ENCODE data around the gene STPG1.
A peak's percentile ranks its signal among the peaks of the same experiment; 100 is the strongest.

STPG1 gene

DNA sequence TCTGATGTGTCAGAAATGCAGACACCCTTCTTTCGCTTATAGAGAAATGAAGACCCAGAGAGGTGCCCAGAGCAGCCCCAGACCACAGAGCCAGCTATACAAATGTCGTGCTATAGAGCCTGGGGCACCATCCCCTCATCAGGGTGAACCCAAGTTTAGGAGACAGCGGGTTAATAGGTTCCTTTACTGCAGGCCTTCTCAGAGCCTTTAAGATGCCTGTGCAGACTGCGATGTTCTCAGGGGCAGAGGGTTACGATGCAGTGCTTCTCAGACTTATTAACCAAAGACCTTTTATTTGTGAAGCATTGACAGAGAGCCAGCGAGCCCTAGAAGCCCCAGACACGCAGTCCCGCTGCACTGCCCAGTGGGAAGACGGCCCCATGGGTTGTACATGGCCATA, 46.9 kb downstream of the STPG1 start:
- no peak for DNase-seq

DNA sequence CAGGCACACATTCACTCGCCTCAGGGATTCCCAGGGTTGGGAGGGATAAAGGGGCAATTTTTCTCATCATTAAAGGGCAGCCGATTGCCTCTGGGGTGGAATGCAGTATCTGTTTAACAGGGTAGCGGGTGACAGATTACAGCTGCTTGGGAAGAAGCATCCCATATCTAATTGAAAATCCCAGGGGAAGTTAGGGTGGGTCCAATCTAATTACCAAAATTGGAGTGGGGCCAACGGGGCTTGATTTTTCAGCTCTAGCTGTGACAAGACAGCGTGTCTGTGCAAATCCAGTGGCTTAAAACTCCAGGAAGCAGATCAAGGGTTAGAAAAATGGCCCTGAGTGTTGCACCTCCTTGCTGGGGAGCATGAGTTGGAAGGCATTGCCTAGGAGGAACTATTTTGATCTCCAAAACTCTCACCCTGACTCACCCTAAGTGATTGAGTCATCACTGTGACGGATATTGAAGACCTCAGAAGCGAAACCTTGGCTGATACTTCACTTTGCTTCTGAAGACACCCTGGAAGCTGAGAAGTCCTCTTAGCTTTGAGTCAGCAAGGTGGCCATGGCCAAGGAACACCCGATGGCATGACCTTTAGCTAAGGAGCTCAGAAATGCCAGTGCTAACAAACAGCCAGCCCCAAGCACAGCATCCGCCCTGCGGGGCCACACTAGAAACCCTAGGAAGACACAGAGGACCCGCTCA, 48.5 kb downstream of the STPG1 start:
- no peak for DNase-seq

DNA sequence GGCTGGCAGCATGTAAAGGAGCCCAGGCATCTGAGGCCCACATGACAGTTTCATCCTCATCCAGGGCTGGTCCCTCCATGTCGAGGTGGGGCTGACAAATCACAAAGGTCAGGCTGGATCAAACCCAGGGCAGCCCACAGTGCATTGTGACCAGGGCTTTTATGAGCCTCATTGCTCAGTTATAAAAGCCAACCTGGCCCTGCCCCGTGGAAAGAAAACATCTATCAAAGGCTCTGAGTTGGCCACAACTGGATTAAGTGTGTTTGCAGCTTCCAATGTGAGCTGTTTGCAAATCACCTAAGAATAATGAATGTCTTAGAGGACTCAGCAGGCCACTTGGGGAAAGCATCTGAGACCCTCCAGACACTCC, 49.0 kb downstream of the STPG1 start:
- no peak for DNase-seq

DNA sequence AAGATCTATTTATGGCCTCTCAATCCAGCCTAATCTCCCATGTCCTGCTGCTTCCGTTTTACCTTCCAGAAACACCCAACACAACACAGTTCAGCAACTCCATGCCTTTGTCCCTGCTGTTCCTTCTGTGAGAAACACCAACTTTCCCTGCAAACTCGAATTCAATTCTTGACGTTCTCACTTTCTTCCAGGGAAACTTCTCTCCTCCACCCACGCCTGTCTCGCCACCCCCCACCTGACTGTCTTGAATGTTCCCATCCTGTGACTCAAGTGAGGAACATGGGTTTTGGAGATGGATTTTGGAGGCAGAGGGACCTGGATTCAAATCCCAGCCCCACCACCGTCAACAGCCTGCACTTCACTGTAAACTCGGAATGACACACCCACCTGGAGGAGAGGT, 49.6 kb downstream of the STPG1 start:
- DNase-seq, result no peak

DNA sequence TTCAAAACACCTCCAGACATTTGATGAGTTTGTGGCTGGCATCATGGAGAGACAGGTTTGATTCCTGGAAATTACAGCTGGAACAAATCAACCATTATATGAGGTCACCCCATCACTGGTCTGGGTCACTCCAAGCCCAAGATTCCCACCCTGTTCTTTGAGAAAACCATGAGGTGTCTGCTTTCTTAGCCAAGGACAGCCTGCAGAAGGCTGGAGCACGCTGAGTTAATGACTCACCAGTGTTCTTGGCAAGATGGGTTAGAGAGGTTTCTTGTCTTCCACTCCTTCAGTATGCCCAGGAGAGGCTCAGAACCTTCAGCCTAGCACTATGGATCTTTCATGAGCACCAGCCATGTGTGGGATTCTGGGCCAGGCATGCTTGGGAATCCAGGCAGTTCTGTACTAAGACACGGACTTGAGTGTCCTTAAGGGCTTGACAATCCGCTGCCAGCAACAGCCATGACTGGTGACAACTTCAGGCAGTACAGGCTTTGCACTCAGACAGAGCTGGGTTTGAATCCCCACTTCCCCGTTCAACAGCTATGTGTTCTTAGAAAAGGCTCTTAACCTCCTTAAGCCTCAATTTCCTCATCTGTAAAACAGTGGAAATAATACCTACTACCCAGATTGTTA, 50.5 kb downstream of the STPG1 start:
- no peak for DNase-seq

DNA sequence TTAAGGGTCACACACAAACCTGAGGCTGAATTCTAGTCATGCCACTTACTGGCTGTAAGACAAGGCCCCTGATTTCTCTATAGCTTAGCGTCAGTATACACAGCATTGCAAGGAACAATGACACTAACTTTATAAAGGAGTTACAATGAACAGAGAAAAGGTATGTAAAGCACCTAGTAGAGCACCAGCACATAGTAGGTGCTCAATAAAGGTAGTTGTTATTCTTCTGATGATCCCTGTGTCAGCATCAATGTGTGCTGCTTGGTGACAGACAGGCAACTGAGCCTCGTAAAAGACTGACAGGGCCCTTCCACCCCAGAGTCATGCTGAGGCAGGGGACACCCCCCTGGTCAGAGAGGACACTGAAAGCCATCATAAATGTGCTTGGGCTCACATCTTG, 51.2 kb downstream of the STPG1 start:
- DNase-seq, result no peak

DNA sequence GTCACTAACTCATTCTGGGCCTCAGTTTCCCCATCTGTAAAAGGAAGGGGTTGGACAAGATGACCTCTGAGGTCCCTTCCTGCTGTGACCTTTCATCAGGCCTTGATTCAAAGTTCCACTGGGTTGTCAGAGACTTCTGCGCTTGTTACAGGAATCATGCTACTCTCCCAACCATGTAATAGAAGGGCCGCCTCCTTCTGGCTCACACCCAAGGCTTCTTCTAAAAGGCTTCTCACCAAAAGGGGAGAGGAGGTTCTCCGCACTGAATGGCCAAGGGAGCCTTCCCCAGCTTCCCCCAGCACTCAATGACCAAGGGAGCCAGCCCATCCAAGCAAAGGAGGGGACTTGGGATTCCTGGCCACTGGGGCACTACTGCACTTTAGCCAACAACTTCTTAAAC, 51.8 kb downstream of the STPG1 start:
- DNase-seq, result no peak

DNA sequence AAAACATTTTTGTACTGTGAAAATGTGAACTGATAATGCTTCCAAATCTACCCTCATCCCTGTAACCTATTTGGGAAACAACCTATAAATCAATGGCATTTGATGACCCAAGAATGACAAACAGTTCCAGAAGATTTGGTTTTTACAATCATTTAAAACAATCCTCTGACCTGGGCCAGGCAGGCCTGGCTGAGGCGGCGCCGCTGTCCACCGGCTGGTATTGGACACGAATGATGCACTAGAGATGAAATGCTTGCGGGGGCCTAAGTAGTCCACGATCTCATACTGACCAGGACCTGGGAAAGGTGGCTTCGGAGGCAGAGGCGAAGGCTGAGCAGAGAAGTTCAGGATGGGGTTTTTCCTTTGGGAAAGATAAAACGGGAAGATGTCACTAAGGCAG, 52.9 kb downstream of the STPG1 start:
- no peak for DNase-seq

DNA sequence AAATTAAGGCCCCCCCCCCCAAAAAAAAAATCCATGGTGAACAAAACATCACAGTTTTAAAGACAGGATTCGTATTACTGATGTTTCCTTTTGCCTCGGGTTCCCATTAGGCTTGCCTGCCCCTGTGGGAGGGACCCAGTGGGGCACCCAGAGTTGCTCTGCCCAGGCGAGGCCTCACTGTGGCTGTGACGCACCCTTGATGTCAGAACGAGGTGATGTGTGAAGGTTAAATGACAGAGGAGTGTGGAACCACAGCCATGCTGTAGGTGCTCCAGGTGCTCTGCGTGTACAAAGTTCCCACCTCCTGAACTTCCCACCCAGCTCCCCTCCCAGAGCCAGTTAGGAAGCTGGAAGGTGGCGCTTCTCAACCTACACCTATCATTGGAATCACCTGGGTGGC, 56.5 kb downstream of the STPG1 start:
- no peak for DNase-seq

DNA sequence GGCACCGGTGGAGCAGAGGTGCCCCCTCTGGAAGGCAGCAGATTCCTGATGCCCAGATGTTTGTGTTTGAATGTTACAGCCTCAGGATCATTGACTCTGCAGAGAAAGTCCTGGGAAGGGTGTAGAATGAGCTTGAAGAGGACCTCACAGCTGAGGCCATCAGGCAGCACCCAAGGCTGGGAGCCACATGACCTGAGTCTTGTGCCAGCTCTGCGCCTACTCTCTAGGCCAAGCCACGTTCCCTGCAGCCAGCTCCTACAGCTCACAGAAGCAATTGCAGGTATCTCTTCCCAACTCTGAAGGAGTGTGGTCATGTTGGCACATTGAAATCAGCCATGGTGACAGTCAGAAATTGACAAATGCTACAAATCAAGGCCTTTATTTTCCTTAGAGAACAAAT, 58.1 kb downstream of the STPG1 start:
- DNase-seq, result no peak

DNA sequence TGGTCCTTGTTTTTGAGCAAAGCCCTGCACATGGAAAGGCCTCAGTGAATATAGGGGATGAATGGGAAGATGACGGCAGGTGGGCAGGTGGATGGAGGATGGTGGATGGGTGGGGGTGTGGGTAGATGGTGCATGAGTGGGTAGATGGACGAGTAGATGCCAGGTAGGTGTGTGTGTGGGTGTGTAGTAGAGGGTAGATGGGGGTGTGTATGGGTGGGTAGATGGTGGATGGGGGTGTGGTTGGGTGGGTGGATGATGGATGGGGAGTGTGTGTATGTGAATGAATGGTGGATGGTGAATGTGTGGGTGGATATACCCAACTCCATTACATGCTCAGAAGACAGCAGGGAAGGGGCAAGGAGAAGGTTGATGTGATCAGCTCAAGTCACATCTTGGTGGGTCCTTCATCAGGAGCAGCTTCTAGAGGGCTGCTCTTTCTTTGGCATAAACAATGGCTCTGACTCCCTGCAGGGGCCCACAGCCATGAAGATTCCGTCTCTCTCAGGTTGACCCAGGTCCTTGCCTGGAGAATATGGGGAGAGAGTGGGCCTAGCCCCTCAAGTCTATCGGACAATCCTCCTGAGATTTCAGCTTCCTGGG, 60.2 kb downstream of the STPG1 start:
- no peak for DNase-seq

DNA sequence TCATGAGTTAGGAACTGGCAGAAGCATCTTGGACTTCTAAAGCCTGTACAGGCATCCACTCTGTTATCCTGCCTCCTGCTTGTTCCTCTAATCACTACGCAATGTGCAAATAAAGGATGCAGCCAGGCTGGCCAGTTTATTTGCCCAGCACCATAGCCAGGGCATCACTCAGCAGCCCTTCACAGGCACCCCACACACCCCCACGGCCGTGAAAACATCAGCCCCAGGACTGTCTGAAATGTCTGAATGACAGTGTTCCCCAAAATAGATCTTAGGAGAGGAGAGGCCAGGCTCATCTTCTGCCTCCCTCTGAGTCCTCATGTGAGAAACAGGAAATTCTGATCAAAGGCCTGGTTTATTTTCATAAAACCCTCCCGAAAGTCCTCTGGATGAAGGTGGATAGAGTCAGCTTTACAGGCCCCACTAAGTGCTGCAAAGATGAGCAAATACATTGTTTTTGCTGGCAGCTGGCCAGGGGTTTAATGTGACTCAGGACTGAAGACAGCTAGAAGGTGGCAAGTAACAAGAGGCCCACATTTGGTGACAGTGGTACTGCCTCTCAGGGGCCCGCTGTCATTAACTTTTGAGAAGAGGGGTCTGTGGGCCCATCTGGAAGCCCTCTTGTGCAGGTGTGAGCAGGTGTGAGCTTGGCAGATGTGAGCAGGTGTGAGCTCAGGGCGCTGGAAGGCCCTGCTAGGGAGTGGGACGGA, 61.5 kb downstream of the STPG1 start:
- DNase-seq, result peak; percentile 52

DNA sequence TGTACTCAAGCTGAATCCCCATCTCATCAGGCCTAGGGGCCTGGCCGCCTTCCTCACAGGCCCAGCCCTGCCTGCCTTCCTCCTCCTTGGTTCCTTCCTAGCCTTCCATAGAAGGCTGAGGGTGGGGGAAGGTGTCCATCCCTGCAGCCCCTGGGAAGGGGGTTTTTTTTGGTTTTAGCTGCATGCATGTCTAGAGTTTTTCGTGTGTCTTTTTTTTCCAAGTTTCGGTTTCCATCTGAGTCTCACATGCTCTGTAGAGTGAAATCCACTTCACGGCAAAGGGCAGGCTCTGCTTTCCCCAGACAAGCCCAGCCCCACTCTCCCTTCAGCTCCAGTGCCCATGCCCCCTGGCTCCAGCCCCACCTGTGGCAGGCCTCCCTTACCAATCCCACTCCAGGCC, 62.3 kb downstream of the STPG1 start:
- no peak for DNase-seq

DNA sequence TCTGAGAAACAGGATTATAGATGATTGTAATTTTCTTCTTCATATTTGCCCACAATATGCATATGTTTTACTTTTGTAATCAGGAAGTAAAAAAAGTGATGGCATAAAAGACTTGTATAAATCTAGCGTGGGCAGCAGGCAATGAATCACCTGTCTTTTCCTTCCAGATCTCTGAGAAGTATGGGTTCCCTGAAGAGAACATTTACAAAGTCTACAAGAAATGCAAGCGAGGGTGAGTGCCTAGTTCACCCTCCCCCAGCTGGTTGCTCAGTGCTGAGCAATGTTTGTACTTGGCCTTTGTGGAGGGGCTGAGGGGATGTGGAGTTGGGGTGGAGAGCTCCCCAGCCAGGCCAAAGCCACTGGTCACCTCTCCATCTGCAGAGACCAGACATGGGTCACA, 63.7 kb downstream of the STPG1 start:
- DNase-seq, result peak; percentile 26

DNA sequence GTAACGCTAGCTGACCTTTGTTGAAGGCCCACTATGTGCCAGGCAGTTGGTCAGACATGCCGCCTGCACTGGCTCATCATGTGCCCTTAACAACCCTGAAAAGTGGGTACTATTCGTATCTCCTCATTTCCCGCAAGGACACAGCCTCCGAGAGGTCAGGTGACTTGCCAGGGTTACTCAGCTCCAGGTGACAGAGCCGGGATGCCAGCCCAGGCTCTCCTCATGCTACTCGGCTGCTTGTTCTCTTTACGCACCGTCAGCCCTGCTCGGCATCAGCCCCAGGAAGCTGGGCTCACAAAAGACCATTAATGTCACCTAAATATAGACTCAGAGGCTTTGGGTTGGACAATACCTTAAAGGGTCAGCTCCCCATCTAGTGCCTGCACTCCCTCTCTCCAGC, 65.4 kb downstream of the STPG1 start:
- no peak for DNase-seq

DNA sequence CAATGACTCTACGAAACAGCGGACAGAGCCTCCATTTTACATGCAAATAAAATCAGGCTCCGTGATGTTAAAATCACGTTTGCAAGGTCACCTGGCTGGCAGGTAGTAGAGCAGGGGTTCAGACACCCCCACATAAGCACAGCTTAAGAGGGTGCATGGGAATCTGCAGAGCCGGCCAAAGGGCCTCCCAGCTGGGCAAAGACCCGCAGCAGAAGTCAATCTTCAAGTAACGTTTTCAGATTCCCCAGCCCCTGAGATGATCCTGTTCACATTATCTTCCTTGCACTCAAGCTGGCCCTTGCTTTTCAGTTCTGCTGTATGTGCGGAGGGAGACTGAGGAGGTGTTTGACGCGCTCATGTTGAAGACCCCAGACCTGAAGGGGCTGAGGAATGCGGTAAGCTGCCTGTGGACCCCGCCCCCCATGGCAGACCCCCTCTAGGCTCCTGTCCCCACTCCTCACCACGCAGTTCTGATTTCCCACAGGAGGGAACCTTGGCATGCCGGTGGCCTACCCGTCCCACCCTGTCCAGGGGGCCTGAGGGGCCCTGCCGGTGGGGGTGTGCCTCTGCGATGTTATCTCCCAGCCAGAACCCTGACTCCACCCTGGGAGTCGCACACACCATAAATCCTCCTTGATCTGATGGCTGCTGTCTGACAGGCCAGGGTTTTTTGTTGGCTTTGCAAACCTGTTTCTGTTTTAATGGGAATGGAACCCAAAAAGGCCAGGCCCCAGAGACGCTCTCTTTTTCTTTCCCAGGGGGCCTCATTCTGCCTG, 66.2 kb downstream of the STPG1 start:
- DNase-seq, result no peak

DNA sequence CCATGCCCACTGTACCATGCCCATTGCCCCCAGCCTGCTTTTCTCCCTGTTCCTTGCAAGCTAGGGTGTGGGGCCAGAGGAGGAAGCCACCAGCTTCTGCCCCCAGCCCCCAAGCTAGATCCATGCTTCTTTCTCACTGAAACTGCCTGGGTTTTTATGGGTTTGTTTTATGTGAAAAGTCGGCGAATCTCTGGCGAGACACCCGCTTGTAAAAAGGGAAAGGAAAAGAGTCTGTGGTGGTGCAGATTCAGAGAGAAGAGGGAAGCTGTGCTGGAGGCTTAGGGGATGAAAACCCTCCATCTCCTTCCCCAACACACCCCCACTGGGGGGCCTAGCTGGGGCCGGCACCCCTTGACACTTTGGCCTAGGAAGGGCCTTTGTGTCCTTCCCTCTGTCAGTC, 68.2 kb downstream of the STPG1 start:
- DNase-seq, result no peak

DNA sequence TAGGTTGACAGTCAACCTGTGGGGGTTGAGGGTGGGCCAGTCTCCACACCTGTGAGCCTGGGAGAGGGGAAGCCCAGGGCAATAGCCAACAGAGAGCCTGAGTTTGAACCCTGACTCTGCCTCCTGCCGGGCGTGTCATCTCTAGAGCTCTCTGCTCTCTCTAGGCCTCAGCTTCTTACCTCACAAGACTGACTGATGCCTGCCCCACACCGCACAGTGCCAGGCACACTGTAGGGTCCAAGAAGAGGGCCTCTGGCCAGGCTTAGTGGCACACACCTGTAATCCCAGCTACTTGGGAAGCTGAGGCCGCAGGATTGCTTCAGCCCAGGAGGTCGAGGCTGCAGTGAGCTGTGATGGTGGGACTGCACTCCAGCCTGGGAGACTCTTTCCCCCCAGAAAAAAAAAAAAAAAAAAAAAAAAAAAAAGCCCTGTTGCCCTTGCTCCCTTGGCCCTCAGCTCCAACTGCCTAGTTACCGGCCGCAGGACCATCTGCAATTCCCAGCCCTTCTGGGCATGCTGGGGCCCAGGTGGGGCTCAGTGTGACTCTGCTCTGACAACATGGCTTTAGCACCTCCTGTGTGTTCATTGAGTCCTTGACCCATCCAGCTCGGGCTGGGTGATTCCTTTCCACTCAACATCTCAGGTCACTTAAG, 69.4 kb downstream of the STPG1 start:
- no peak for DNase-seq

DNA sequence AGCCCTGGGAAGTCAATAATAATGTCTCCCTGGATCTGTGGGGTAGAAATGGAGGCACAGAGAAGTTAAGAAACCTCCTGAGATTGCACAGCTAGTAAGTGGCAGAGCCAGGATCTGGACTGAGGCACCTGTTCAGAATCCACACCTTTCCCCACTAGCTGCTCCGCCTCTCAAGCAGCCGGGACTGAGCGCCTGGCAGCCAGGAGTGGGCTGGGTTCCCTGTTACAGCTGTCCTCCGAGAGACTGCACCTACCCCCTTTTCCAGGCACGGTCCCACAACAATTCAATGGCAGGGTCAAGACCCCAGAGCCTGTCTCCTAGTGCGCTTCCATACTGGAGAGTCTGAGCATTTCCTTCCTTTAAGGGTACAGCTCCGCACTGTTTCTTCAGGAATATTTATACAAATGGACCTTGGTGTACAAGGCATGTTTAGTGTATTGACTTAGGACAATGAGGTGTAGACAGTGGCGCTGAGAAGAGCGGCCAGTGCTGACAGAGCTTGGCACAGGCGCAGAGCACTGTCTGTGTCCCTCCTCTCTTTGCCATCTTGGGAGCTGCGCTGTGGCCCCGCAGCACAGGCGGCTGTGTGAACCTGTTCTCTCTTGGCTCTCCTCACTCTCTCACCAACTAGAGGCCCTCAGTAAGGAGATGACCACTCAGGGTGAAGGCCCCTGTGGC, 70.0 kb downstream of the STPG1 start:
- no peak for DNase-seq

DNA sequence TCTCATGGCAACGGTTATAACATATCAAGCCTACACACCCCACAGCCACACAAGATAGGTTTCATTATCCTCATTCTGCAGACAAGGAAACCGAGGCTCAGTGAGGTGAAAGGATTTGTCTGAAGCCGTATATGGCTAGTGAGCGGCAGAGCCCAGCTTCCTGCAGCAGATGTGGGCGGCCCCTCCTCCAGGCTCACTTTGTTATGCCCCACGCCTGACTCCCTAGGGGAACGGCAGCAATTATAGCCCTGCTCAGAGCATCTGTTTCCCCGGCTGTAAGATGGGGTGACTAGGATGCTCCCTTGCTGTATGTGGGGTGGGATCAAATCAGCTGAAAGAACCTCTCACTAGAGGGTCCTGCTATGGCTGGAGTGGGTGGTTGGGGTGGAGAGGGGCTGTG, 72.3 kb downstream of the STPG1 start:
- no peak for DNase-seq

DNA sequence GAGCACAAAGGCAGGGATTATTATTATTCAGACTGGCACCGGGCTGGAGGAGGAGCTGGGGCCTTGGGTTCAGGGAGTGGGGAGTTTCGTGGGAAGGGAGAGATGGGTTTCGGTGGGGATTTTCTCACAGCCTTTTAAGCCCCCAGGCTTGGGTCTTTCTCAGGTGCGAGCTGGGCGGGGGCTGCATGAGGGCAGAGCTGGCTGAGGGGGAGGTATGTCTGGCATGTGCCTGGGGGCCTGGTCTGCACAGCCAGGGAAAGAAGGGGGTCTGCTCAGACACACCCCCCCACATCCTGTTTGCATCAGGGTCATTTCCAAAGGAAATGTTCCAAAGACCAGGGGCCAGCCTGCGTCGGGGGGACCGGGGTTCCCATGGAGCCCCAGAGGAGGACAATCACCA, 72.8 kb downstream of the STPG1 start:
- DNase-seq, result no peak

DNA sequence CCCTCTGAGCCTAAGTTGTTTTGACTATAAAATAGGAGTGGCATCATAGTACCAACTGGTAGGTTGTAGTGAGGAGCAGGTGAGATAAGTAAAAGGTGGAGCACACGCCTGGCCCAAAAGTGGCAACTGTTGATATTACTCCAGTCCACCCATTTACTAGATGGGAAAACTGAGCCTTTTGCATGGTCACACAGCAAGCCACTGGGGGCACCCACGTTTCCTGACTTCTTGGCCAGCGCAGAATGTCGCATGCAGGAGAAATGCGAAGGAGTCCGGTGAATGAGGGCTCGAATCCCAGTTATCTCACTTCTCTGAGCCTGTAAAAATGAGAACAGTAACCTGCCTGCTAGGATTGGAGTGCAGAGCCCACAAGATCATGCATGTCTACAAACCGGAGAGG, 73.6 kb downstream of the STPG1 start:
- DNase-seq, result no peak

Measured in stimulated activated CD4-positive, alpha-beta T cell treated with anti-CD3 and anti-CD28 coated beads, Interleukin-4, amount 100 ng/mL, for 1 hour (primary cell).